ENCODE data around the gene THSD4.

Gene THSD4

DNA sequence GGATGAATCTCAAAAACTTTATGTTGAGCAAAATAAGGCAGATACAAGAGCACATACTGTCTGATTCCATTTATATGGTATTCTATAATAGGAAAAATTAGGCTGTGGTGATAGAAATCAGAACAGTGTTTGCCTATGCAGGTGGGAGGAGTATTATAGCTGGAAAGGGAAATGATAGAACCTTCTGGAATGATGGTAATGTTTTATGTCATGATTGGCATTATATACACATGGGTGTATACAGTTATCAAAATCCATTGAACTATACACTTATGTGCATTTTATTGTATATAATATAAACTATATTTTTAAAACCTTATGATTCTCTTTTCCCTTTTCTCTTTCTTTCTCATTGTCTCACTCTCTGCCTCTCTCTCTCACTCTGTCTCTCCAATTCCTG, 156.1 kb downstream of the THSD4 start:
- no peak for DNase-seq

- no peak for DNase-seq
Measured at GRCh38 chr15:71272932-71273331, 157.7 kb downstream of the THSD4 start.

- no peak for DNase-seq
Measured at GRCh38 chr15:71273731-71274447, 158.6 kb downstream of the THSD4 start.

DNA sequence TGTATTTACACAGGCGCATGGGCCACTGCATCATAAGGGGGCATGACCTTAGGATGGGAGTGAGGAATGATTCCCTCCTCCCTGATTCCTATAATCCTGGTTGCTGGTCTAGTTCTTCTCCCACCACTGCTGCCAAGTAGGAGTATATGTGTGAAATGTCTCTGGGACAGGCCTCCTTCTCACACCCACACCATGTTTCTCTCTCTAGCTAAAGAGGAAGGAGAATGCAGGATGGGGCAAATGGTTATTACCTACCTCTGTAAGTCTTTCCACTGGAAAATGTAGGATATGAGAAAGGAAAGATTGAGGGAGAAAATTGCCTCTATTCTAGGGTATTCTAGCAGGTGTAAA, 159.2 kb downstream of the THSD4 start:
- DNase-seq = no peak

DNA sequence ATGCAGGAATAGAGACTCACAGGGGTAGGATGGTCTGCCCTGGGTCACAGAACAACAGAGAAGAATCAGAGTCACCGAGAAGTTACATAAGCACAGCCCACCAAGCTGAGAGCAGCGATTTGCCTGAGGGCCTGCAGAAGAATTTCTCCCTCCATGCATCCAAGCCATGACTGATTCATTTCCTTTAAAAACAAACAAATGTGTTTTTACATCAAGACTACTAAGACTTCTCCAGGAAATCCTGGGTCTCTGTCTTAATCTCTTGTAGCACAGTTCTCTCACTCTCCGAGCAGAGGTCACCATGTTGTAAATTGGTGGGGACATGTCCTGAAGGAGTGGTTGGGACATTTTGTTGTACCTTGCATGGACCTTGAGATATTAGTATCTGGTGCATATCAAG, 159.8 kb downstream of the THSD4 start:
- DNase-seq = peak; percentile 77

DNA sequence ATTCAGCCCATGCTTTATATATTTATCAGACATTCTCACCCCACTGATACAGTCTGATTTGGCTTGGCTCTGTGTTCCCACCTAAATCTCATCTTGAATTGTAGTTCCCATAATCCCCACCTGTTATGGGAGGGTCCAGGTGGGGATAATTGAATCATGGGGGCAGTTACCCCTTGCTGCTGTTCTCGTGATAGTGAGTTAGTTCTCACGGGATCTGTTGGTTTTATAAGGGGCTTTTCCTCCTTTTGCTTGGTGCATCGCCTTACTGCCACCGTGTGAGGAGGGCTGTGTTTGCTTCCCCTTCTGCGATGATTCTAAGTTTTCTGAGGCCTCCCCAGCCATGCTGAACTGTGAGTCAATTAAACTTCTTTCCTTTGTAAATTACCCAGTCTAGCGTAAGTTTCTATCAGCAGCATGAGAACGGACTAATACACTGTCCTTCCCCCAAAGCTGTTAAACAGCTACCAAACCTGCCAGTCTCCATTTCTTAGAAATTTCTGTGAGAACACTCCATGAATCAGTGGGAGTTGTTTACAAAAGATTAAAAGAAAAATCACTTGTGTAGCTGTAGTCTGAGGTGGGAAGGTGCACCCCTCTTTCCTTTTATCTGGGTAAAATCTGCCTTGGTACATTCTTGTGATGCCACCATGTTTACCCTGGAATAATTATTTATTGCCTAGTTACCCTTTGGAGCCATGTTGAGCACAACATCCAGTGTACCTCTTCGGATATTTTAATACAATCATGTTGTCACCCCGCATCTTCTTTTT, 160.5 kb downstream of the THSD4 start:
- DNase-seq = no peak

DNA sequence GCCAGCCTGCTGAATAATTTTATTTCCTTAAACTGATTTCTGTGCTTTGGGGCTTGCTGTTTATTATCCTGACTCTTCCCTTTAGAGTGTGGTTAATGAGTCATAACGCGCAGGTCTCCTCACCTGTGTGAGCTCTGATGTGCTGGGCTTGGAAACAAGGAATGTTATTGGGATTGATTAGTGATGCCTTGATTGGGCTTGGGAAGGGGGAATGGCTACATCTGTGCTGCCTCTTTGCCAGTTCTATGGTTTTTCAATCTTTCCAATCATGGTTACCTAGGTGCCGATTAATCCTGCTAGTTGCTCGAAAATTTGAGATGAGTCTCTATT, 161.0 kb downstream of the THSD4 start:
- DNase-seq = peak; percentile 60

- DNase-seq = no peak
Measured at GRCh38 chr15:71278989-71279756, 163.9 kb downstream of the THSD4 start.

GRCh38 chr15:71279757-71280141, 164.5 kb downstream of the THSD4 start:
- DNase-seq = no peak

GRCh38 chr15:71280206-71280605, 164.9 kb downstream of the THSD4 start:
- no peak for DNase-seq

DNA sequence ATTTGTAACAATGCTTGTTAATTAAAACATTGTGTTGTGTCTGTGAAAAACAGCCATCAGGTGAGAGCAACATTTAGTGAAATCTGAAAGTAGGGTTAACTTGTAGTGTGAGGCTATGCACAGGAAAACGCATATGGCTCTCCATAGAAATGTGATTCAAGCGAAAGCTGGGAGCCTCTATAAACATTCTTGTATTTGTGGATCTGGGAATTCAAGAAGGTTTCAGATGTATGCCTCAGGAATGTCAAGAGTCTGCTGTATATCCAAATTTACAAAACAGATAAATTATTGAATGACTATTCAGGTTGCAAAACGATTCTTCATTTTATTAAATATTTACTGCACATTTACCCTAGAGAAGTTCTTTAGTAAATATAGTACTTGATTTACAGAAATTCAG, 166.0 kb downstream of the THSD4 start:
- DNase-seq = no peak

GRCh38 chr15:71282076-71282475, 166.8 kb downstream of the THSD4 start:
- DNase-seq = no peak

GRCh38 chr15:71288348-71288955, 173.2 kb downstream of the THSD4 start:
- DNase-seq = no peak

GRCh38 chr15:71290002-71290401, 174.7 kb downstream of the THSD4 start:
- no peak for DNase-seq

GRCh38 chr15:71290881-71291635, 175.8 kb downstream of the THSD4 start:
- no peak for DNase-seq

DNA sequence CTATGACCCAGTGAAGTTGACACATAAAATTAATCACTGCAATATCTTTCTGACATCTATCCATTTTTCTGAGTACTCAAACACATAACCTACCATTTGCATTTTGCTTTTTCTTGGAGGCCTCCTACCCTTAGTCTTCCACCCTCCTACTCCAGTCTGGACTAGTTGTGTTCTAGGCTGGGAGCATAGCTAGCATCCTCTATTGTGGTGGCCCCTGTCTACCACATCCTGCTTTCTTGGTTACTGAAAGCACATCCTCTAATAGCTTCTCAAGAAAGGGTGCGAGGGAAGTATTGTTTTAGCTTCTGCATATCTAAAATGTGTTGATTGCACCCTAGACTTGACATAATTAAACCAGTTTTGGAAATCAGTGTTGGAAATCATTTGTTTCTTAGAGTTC, 176.5 kb downstream of the THSD4 start:
- DNase-seq = no peak

DNA sequence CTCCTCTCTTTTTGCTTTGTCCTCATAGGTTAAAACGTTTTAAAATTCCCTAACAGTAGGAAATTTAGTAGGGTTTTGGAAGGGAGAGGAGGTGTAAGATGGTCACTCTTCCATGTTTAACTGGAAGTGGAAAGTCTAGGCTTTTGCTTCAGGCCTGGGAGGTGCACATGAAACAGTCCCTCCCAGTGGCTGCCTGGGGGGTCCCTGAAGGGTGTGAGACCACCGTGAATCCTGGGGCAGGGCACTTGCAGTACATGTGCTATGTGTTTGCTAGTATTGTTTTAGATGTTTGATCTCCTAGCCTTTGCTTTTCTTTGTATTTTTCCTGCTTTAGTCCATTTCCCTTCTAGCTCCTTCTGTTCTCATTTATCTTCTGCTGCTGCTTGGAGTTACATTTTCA, 178.5 kb downstream of the THSD4 start:
- DNase-seq = no peak

DNA sequence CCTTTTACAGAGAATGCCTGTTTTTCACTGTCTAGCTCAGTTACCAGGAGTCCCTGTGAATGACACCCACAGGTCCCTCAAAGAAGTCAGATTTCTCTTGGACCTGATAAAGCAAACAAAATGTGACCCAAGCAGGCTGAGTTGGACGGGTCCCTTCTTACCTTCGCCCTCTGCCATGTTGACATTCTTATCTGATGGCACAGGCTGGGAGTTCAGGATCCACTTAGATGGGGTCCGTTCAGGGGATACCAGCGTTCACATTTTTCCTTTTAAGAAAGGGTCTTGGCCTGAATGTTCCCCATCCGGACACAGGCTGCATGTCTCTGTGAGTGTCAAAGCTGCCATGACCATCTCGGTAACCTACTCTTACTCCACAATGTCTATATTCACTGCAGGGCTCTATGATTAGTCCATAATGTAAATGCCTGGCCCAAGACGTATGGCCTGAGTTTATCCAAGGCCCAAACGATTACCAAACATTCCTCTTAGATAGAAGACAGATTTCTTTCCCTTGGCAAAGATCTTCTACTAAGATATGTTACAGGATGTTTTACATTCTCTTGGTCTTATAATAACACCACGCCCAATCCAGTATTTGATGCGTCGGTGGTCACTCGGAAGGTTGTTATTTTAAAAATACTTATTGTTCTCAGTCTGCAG, 179.1 kb downstream of the THSD4 start:
- no peak for DNase-seq

GRCh38 chr15:71294911-71295602, 179.8 kb downstream of the THSD4 start:
- peak; percentile 91 for DNase-seq

DNA sequence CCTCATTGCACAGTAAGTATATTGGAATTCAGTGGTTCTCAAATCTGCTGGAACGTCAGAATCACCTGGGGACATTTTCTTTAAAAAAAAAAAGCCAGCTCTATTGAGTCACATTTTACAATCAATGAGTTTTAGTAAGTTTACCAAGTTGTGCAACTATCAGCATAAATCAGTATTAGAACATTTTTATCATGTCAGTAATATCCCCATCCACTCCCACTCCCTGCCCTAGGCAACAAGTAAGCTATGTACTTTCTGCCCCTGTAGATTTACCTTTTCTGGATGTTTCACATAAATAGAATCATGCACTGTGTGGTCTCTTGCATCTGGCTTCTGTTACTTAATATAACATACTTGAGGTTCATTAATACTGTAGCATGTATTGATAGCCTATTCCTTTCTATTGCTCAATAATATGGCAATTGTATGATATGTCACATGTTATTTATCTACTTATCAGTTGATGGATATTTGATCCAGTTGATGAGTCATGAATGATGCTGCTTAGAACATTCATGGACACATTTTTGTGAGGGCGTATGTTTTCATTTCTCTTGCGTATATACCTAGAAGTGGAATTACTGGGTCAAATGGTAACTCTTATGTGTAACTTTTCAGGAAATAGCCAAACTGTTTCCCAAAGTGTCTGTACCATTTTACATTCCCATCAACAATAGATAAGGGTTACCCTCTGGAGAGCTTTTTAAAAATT, 180.5 kb downstream of the THSD4 start:
- DNase-seq = no peak

- no peak for DNase-seq
Measured at GRCh38 chr15:71296315-71296679, 181.0 kb downstream of the THSD4 start.

Measured in islet precursor cell (in vitro differentiated cells).